ENCODE results near the gene C1QTNF5. TPM values are rescaled to one million over a fixed set of nuclear protein-coding genes. Genes with fewer than 3 reads are reported as not detected.

C1QTNF5 gene
- total RNA-seq, 2 experiments from 2014 or later, result not detected

DNA sequence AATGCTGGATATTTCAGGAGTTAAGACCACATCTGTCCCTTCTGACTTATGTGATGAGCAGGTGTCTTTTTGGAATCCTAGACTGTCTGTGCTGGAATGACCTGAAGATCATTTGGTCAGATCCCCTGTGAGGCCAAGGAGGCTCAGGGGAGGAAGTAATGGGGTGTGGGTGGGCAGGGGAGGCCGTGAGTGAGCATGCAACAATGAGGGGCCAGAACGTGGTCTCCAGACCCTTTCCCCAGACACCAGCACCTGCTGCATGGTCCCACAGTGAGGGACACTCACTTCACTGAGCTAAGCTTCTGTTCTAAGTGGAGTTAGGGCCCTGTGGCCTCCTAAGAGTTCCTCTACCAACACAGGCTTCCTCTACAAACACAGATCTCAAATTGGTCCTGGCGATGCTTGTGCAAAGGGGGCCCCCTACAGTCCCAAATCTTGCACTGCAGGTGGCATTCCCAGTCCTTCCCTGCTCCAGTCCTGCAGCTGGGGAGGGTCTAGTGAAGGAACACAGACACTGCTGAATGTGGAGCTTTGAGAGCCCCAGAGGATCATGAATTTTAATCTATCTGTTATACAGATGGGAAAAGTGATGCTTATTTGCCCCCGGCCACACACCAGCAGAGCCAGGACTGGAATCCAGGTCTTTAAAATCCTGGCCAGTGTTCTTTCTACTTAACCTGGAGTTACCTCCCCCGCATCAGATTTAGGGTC, 33.4 kb upstream of the C1QTNF5 start:
- no peak overlapping the region for H2AFZ ChIP-seq (ENCODE audit: low read length)
- no peaks in the 10 kb centered on the region for H3K9me3 ChIP-seq (ENCODE audit: low read length)
- no peaks in the 10 kb centered on the region for H3K36me3 ChIP-seq (ENCODE audit: insufficient read depth, low read length)
- H4K20me1 ChIP-seq (ENCODE audit: insufficient read depth, low read length), result no peaks in the 10 kb centered on the region
- CTCF ChIA-PET (ENCODE audit: unreplicated experiment), result interaction anchor here (0.5 to 2.1 kb wide), 10 partner anchors 10 to 318 kb away, joined by 3 to 24 read pairs (median 4); partner anchors contain the start of gene CBL
- intact Hi-C loops (cut with micrococcal nuclease; ENCODE audit: unreplicated experiment), result loop anchor here (1.0 to 5.0 kb wide), 3 partner anchors 18 to 52 kb away; no protein-coding TSS in a partner anchor
- no peak overlapping the region for H3K4me3 ChIP-seq (ENCODE audit: low read depth, low read length, poor library complexity, severe bottlenecking)
- TF ChIP-seq, protein P1, sequence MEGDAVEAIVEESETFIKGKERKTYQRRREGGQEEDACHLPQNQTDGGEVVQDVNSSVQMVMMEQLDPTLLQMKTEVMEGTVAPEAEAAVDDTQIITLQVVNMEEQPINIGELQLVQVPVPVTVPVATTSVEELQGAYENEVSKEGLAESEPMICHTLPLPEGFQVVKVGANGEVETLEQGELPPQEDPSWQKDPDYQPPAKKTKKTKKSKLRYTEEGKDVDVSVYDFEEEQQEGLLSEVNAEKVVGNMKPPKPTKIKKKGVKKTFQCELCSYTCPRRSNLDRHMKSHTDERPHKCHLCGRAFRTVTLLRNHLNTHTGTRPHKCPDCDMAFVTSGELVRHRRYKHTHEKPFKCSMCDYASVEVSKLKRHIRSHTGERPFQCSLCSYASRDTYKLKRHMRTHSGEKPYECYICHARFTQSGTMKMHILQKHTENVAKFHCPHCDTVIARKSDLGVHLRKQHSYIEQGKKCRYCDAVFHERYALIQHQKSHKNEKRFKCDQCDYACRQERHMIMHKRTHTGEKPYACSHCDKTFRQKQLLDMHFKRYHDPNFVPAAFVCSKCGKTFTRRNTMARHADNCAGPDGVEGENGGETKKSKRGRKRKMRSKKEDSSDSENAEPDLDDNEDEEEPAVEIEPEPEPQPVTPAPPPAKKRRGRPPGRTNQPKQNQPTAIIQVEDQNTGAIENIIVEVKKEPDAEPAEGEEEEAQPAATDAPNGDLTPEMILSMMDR (conservative IDR thresholded peaks at IDR 0.05; ENCODE audit: low read length), result peak; percentile 98
- no peak for TF ChIP-seq EZH2phosphoT487 (IDR thresholded peaks at IDR 0.05; ENCODE audit: borderline replicate concordance, low read depth, low read length)
- peak overlapping the region; percentile 47 for H3K27ac ChIP-seq (ENCODE audit: low read depth, low read length, poor library complexity, severe bottlenecking)
- no peaks in the 10 kb centered on the region for H3K9me2 ChIP-seq (ENCODE audit: insufficient read depth, low read length)
- POLR2A ChIA-PET, result interaction anchor here (0.6 to 4.4 kb wide), 6 partner anchors 12 to 64 kb away, joined by 3 to 26 read pairs (median 4); no protein-coding TSS in a partner anchor
- BruUV-seq (replicated peaks), result no TSS peak
- peak; percentile 75 for DNase-seq (ENCODE audit: low spot score)
- H3K4me1 ChIP-seq (ENCODE audit: insufficient read depth, low read length, poor library complexity, severe bottlenecking), result peaks cover 72% of the 10 kb centered on the region
- H3K79me2 ChIP-seq (ENCODE audit: insufficient read depth, low read depth, low read length), result no peaks in the 10 kb centered on the region
- H3K4me2 ChIP-seq (ENCODE audit: low read length), result peak overlapping the region; percentile 40

DNA sequence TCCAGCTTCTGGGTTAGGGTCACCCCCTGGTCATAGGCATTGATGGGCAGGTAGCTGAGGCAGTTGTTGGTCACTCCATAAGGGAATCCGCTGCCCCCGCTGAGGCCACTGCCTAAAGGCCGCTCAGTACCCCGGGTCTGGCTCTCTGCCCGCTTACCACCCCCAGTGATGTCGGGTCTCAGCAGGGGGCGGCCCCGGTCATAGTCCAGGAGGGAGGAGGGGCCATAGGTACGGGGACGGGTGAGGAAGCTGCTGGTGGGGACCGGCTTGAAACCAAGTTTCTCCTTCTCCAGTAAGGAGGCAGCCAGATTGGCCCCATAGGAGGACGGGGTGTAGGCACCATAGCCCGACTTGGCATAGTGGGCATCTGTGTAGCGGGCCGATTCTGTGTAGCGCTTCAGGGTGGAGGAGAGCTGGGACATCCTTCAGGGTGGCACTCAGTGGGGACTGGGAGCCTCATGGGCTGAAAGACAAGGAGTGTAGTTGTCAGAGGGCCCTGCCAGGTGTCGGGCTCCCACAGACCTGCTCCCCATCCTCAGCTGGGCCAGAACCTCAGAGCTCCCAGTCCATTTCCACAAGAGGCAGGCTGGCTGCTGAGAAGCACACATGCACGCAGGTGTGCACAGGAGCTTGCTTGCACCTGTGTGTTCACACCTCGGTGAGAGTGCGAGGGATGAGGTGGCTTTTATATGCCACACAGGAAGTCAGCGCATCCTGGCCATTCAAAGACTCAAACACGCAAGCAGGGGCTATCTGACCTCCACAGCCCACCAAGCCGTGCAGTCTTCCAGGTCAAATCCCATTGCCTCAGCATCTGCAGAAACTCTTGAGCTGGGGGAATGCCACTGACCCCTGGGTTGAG, 32.6 kb upstream of the C1QTNF5 start:
- no TSS peak for BruUV-seq (replicated peaks)
- peak overlapping the region; percentile 40 for H3K4me2 ChIP-seq (ENCODE audit: low read length)
- peak; percentile 57 for DNase-seq (ENCODE audit: low spot score)
- H2AFZ ChIP-seq (ENCODE audit: low read length), result no peak overlapping the region
- ChIA-PET CTCF (ENCODE audit: unreplicated experiment) (interaction anchor here (0.5 to 2.1 kb wide), 11 partner anchors 9 to 317 kb away, joined by 3 to 24 read pairs (median 5); partner anchors contain the start of gene CBL), POLR2A (interaction anchor here (0.6 to 4.4 kb wide), 6 partner anchors 11 to 63 kb away, joined by 3 to 26 read pairs (median 4); no protein-coding TSS in a partner anchor)
- H3K36me3 ChIP-seq (ENCODE audit: insufficient read depth, low read length), result no peaks in the 10 kb centered on the region
- H3K4me1 ChIP-seq (ENCODE audit: insufficient read depth, low read length, poor library complexity, severe bottlenecking), result peaks cover 77% of the 10 kb centered on the region
- no peaks in the 10 kb centered on the region for H3K9me3 ChIP-seq (ENCODE audit: low read length)
- TF ChIP-seq EZH2phosphoT487 (IDR thresholded peaks at IDR 0.05; ENCODE audit: borderline replicate concordance, low read depth, low read length), result no peak
- TF ChIP-seq, protein P1 (conservative IDR thresholded peaks at IDR 0.05; ENCODE audit: low read length), result no peak
- peak overlapping the region; percentile 47 for H3K27ac ChIP-seq (ENCODE audit: low read depth, low read length, poor library complexity, severe bottlenecking)
- H3K79me2 ChIP-seq (ENCODE audit: insufficient read depth, low read depth, low read length), result no peaks in the 10 kb centered on the region
- no peaks in the 10 kb centered on the region for H4K20me1 ChIP-seq (ENCODE audit: insufficient read depth, low read length)
- H3K4me3 ChIP-seq (ENCODE audit: low read depth, low read length, poor library complexity, severe bottlenecking), result no peak overlapping the region
- H3K9me2 ChIP-seq (ENCODE audit: insufficient read depth, low read length), result no peaks in the 10 kb centered on the region
- intact Hi-C loops (cut with micrococcal nuclease; ENCODE audit: unreplicated experiment), result loop anchor here (5.0 kb wide), 1 partner anchor 51 kb away; no protein-coding TSS in a partner anchor
